Omental fat pad (tissue), 4 donors: Measurements from ENCODE around the gene GLRA3. TPM values are rescaled to one million over a fixed set of nuclear protein-coding genes. Genes with fewer than 3 reads are reported as not detected.

Source experiments
- ATAC-seq: fragments of 150-250 bp; one replicate; pipeline ENCODE4 v1.9.1; 2016; ENCODE audit warnings: mild to moderate bottlenecking, moderate library complexity; ENCODE audit not compliant: low FRiP score
- DNase-seq: peaks from one replicate; pipeline ENCODE4 v3.0.0-alpha.2; 2019; ENCODE audit warnings: low spot score
- CTCF ChIP-seq, 3 donors: fragments of 450-650 bp; IDR thresholded peaks; one replicate each; pipeline ENCODE4 v1.5.1; 2016 to 2017; ENCODE audit warnings: antibody characterized with exemption in 3 of 3, mild to moderate bottlenecking in 3 of 3, moderate library complexity in 2 of 3
- total RNA-seq, 4 donors: library from RNA; depleted of rRNA; stranded (reverse); fragments of >200 nt; gene quantifications; one replicate each; pipeline ENCODE4 v1.1.0, GENCODE V29; 2016

Gene GLRA3
- total RNA-seq, 4 donors from 2014 or later: not detected

- ATAC-seq: no peak
- TF ChIP-seq CTCF (IDR thresholded peaks at IDR 0.05): no peak
- DNase-seq: no peak
Measured at GRCh38 chr4:174853629-174854028, 24.6 kb upstream of the GLRA3 start.

GRCh38 chr4:174848596-174848995, 19.5 kb upstream of the GLRA3 start:
- no peak for TF ChIP-seq CTCF (IDR thresholded peaks at IDR 0.05)

GRCh38 chr4:174847801-174848427, 18.9 kb upstream of the GLRA3 start:
- ATAC-seq (no peak), DNase-seq (no peak)
- TF ChIP-seq CTCF (IDR thresholded peaks at IDR 0.05): no peak

More at GRCh38 chr4:174848596-174848995, 19.5 kb upstream of the GLRA3 start:
- no peak for DNase-seq
- no peak for ATAC-seq

GRCh38 chr4:174835536-174835935, 6.5 kb upstream of the GLRA3 start:
- no peak for ATAC-seq
- no peak for TF ChIP-seq CTCF (IDR thresholded peaks at IDR 0.05)
- no peak for DNase-seq

DNA sequence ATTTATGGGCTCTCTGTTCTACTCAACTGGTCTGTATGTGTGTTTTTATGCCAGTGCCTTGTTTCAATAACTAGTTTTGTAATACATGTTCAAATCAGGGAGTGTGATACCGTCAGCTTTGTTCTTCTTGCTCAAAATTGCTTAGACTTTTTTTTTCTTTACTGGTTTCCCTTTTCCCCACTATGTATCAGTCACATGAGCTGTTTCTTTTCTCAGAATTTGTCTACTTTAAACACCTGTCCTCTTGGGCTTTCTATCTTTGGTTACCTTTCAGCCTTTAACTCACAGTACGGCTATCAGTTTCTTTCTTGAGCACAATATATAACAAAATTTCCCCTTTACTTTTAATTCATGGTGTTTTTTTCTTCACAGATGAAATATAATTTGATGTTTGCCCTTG, 5.4 kb upstream of the GLRA3 start:
- DNase-seq (no peak), ATAC-seq (no peak)
- TF ChIP-seq CTCF (IDR thresholded peaks at IDR 0.05): no peak

- no peak for DNase-seq
- ATAC-seq: no peak
- TF ChIP-seq CTCF (IDR thresholded peaks at IDR 0.05): no peak
Measured at GRCh38 chr4:174826660-174827059, 2.4 kb downstream of the GLRA3 start.

DNA sequence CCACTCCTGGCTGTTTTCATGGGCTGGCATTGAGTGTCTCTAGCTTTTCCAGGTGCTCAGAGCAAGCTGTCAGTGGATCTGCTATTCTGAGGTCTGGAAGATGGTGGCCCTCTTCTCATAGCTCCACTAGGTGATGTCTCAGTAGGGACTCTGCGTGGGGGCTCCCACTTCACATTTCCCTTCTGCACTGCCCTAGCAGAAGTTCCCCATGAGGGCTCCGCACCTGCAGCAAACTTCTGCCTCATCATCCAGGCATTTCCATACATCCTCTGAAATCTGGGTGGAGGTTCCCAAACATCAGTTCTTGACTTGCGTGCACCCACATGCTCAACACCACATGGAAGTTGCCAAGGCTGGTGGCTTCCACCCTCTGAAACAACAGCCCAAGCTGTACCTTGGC, 13.8 kb downstream of the GLRA3 start:
- no peak for ATAC-seq
- no peak for TF ChIP-seq CTCF (IDR thresholded peaks at IDR 0.05)
- no peak for DNase-seq
